GM18507 (cell line): ENCODE data around the gene GRAP.

Experiments
- DNase-seq: peaks from one replicate; pipeline ENCODE4 v3.0.0; 2011; ENCODE audit warnings: low read depth; ENCODE audit not compliant: insufficient read length; ENCODE audit errors: extremely low spot score
- FAIRE-seq: peaks from 2 replicates; lab custom pipeline; 2011; peaks lifted over from hg19 to GRCh38; lab: Jason Lieb, UNC

The GRAP gene

DNA sequence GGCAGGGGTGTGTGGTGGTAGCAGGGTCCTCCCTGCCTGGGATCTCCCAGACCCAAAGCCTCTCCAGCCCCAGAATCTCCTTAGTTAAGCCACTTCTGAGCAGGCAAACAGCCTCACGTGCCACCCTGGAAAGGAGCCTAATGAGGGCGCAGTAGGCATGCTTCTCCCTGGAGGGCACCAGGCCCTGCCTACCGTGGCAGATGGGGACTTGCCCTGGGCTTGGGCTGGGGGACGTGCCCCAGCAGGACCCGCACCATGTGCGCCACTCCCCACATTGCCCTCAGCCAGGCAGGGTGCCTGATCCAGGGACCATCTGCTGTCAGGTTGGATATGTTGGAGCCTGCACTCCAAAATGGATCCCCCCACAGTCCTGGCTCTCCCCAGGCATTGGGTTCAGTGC is 56.4 kb downstream of the GRAP start:
- FAIRE-seq (no peak), DNase-seq (no peak)

DNA sequence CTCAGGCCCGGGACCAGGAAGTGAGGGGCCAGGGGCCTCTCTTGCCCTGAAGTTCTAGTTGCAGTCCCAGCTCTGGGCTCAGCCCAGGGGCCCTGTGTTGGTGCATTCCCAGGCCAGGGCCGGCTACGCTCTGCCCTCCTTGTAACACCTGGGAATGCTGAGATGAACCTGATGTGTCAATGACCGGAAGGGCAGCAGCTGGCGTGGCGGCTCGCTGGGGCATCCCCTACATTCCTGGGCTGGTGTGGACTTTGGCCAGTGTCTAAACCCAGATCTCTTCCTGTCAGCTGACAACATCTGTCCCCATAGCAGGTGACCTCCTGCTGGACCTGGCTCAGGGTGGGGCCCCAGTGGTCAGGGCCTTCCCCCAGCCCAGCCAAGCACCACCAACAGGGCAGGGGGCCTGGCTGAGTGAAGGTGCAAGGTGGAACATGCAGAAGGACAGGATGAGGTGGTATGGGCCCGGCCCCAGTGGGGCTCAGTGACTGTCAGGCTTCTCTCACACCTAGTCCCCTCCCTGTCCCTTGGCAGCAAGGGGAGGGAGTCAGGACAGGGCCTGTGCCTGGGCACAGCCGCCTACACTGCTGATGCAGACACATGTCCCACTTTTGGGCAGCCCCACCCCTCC is 58.1 kb downstream of the GRAP start:
- DNase-seq, result no peak
- FAIRE-seq, result no peak

DNA sequence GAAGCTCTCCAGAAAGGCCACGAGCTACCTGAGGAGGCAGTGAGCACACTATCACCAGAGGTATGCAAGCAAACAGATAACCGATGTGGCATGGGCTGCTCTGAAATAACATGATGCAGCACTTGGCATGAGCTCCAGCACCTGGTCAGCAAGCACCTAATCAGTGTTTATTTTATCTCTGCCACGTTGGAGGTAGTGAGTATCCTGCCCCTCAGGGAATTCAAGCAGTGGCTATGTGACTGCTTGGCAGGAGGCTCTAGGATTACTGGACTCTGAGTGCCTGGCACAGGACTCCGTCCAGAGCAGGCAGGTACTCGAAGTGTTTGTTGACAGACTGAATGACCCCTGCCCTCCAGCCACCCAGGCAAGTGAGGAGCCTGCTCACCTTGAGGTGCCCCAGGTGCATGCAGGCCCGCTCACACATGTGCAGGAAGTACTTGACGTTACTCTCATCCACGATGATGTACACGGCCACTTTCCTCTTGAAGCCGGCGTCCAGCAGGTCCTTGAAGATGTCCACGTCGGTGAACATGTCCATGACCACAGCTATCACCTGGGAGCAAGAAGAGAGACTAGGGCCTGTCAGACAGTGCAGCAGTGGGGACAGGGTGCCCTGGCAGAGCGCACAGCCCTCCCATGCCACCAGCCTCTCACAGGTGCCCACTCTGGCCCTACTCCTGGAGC is 58.8 kb downstream of the GRAP start:
- FAIRE-seq, result no peak

DNA sequence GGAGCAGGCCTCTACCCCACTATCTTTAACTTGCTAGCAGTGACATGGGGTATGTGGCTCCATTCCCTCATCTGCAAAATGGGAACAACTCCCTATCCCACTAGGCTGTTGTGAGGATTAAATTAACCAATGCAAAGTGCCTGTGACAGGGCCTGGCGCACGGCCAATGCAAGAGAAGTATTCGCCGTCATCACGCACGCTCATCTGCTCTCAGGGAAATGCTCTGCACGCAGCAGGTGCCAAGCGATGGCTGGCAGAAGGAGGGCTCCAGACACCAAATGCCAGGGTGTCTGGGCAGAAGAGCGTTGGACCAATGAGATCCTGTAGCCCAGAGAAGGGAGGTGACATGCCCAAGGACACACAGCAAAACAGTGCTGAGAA is 59.5 kb downstream of the GRAP start:
- FAIRE-seq (no peak), DNase-seq (no peak)

More for the DNA sequence above, 58.8 kb downstream of the GRAP start:
- DNase-seq, result no peak

DNA sequence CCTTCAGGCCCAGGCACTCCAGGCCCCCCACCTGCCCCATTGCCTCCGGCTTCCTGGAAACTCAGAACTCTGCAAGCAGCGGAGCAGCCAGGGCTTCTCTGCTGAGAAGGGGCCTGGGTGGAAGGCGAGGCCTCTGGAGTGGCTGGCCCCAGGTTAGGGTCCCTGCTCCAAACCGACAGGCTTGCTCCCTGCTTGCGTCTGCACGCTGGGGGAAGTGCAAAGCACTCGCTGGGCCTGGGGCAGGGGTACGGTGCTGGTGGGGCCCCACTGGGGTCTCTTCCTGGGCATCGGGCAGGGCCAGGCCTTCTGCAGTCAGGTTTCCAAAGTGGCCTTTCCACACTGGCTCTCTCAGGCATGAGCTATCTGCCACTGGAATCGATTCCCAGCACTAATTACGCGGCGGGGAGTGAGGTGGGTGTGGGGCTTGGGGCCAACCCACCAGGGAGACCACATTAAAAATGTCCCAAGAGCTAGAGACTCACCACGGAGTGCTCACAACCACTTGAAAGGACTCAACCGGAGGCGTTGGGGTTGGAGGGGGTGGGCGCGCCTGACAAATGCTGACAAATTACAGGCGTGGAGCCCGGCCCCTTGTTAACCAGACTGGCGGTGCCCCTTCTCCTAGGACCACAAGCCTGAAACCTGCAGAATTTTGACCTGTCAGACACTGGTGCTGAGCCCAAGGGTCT is 60.1 kb downstream of the GRAP start:
- DNase-seq (no peak), FAIRE-seq (no peak)

DNA sequence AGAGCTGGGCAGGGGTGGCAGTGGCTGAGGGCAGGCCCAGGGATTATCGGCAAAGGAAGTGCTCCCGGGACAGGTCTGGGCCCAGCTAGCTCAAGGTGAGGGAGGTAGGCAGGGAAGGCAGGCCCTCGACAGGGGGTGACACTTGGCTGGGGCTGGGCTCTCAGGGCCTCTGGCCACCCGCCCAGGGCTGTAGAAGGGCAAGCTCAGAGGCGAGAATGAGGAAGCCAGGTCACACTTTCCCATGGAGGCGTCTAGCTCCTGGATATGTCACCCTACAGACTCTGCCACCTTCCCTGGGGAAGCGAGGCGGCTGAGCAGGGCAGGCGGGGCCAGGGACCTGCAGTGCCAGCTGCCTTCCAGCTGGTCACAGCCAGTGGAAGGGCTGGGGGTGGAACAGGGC is 61.3 kb downstream of the GRAP start:
- DNase-seq (no peak), FAIRE-seq (no peak)

DNA sequence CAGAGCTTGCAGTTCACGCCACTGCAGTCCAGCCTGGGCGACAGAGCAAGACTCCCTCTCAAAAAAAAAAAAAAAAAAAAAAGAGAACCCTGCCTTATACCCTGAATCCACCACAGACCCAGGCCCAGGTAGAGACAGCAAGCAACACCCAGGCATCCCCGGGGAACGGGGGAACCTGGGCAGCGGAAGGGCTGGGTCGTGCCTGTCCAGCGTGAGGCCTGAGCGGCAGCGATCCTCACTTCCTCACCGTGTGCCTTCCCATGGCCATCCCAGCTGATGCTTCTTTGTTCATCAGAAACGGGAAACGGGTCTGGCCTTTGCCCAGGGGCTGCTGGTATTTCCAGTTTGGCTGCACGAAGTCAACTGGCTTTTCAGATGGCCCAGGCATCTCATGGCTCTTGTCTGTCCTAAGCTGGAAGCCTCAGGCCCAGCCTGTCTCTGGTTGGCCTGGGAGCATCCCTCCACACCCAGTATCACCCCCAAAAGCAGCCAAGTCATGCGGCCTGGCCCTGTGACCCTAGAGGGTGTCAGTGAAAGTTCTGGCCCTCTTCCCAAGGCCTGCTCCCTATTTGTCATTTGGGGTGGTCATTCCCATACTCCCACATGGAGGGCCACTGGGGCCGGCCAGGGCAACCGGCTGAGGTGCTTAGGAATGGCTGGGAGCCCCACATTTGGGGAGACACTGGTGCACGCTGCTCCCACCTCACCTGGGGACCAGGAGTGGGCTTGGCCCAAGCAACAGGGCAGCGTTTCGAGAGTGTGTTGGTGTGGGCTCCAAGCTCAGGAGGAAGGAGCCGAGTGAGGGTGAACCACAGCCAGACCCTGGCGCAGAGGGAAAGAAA is 62.3 kb downstream of the GRAP start:
- FAIRE-seq (no peak), DNase-seq (no peak)

DNA sequence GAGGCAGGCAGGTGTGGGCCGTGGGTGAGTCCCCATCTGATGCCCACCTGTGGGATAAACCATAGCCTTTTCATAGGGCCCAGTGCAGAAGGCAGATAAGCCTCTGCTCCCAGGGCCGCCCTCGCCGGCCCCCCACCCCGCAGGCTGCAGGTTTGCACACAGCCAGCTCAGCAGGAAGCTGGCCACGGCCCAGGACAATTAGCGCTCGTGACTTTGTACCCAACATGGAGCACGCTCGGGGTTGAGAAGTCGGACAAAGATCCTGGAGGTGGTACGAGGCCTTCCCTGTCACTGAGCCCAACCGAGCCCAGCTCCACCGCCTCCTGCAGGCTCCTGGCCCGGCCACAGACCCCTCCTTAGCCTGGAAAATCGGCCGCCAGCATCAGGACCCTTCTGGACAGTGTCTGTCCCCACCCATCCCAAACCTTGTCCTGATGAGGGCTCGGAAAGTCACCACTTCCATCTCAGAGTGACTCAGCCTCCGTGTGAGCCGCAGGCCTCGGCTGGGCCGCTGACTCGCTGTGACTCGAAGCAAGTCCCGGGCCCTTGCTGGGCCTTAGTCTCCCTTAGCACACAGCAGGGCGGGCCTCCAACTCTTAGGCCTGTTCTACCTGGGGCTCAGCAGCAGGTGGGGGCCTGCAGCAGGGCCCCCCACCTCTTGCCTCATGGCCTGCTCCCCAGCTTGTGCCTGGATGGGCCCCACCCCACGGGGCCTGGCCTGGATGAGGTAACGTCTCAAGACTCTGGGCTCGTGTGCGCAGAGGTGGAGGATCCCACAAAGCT is 64.9 kb downstream of the GRAP start:
- FAIRE-seq, result no peak

DNA sequence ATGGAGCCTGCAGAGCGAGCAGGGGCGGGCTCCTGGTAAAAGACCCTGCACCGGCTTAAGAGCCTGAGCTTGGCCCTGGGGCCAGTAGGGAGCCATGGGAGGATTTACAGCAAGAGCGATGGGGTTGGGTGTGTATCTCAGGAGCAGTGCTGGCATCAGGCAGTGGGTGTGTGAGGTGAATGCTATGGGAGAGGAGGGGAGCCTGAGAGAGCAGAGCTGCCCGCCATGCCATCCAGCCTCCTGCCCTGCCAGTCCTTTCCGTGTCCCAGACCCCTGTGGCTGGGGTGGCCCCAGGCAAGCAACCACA is 65.5 kb downstream of the GRAP start:
- no peak for DNase-seq
- FAIRE-seq, result no peak

More for the DNA sequence above, 64.9 kb downstream of the GRAP start:
- no peak for DNase-seq

DNA sequence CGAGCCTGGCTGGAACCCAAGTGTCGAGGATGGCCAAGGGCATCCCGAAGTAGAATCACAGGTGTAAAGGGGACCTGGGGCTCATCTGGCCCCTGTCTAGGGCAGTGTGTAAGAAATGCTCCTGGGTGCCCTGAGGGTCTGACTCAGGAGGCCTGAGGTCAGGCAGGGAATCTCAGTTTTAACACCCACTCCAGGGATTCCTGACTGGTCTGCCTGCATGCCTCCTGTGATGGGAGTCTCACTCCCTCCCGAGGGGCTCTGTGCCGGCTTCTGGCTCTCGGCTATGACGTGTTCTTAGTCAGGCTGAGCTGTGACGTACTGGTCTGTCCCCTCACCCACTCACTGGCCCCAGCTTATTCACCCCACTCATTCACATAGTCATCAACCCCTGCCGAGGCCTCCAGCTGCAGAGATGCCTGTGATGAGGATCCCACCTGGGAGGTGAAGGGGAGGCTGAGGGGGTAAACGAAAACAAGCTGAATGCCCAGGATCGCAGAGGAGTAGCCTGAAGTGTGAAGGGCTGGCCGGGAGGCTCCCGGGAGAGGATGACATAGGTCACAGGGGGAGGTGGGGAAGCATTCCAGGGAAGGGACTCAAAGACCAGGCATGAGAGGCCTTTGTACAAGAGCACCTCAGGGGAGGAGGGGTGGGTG is 65.9 kb downstream of the GRAP start:
- DNase-seq, result no peak
- FAIRE-seq, result no peak

DNA sequence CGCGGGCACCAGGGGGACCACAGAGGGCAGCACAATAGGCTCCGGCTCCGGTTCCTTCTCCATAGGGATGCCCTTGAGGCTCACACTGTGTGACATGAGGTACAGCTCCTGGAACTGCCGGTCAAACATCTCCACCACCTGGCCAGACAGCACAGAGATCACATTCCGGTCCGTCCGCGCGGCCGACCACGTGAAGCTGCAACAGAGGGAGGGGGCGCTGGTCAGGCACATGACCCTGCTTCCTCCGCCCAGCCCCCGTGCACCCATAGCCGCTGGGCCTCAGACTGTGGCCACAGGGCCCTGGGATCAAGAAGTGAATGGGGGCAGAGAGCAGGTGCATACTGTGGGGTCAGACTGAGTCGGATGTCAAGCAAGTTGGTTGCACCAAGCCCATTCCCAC is 68.1 kb downstream of the GRAP start:
- no peak for FAIRE-seq

DNA sequence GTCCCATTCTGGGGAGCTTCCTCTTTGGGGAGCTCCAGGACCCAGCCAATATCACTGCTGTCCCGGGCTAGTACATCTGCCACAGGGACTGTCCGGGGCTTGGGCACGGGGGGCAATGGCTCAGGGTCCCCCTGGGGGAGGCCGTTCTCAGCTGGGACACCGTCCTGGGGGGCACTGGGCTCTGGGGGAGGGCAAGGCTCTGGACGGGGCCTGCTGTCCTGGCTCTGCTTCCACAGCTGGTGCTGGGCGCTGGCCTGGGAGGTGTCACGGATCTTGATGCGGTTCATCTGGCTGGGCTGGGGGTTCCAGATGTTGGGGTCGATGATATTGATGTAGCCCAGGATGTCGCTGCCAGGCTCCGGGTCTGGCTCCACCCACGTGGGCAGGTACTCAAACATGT is 68.7 kb downstream of the GRAP start:
- DNase-seq, result no peak

More for the DNA sequence above, 68.1 kb downstream of the GRAP start:
- no peak for DNase-seq

DNA sequence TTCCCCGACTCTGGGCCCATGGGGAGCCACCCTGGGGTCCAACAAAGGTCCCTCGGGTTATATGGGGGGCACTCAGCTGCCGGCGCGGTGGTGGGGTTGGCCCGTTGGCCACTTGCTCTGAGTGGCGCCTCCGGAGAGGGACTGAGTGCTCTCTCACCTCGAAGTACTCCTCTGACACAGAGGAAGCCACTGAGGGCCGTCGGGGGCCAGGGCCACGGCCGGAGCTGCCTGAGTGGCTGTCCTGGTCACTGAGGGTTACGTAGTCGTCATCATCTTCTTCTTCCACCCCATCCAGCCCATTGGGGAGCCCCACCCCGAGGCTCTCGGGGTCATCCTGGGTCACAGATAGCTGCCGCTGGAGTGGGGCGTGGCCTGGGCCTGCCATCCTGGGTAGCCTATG is 69.1 kb downstream of the GRAP start:
- no peak for FAIRE-seq
- no peak for DNase-seq

More for the DNA sequence above, 68.7 kb downstream of the GRAP start:
- no peak for FAIRE-seq

DNA sequence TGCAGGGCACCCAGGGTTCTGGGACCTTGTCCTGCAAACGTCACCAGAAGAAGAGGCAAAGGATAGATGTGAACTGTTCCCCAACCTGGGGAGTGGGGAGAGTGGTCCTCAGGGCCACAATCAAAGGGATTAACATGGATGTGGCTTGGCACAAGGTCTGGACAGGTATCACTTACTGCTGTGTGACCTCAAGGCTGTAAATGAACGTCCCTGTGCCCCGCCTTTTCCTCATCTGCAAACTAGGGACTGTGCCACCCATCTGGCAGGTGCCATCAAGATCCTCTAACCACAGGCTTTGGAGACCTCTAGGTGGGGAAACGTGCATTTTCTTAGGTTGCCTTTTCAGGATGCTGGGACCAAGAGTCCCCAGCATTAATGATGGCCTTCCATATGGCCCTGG is 69.7 kb downstream of the GRAP start:
- FAIRE-seq (no peak), DNase-seq (no peak)

DNA sequence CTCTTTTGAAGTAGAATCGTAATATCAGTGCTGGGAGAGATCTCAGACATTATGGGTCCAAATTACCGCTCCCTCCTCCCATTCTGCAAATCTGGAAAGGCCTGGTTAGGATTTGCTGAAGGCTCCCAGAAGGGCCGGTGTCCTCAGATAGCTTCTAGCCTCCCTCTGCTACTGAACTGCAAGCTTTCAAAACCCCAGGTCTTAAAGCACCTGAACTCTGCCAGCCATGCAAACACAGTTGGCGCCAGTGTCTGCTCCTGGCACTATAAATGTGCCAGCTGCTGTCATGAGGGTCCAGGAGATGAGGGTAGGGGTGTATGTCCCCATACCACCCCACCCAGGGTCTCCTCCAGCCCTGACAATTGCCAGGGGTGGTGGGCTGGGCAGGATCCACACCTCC is 70.6 kb downstream of the GRAP start:
- DNase-seq, result no peak
- FAIRE-seq, result no peak

DNA sequence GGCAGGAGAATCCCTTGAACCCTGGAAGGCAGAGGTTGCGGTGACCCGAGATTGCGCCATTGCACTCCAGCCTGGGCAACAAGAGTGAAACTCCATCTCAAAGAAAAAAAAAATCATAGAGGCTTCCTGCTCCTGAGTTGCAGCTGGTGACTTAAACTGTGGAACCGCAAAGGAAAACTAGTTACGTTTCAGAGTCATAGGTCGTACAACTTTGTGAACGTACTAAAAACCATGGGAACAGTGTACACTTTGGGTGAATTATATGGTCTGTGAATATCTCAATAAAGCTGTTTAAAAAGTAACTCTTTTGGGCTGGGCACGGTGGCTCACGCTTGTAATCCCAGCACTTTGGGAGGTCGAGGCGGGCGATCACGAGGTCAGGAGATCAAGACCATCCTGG is 71.2 kb downstream of the GRAP start:
- FAIRE-seq (no peak), DNase-seq (no peak)

DNA sequence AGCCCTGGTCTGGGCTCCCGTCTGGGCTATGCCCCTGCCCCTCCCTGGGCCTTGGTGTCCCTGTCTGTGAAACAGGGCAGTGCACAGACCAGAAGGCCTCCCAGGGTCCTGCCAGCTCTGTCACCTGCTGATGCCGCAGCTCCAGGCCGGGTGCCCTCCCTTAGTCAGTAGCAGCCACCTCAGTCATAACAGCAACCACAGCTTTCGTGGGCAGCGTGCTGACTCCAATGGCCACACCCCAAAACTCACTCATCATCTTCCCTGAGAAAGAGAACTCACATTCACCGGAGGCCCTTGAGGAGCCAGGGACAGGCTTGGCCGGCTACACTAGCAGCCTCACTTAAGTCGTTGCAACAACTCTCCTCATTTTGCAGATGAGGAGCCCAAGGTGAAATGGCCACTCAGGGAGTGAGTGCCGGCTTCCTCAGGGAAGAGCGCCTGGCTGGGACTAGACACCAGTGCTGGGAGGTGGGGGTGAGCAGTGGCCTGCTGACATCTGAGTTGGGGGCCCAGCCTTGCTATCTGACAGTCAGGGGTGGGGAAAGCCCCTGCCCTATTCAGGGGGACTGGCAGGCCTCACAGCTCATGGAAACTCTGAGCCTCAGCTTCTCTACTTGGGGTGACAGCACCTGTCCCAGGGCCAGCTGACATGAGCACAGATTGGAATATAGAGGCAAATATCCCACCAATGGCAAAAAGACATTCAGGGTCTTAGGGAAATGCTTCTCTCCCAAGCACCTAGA is 72.2 kb downstream of the GRAP start:
- DNase-seq (no peak), FAIRE-seq (no peak)

DNA sequence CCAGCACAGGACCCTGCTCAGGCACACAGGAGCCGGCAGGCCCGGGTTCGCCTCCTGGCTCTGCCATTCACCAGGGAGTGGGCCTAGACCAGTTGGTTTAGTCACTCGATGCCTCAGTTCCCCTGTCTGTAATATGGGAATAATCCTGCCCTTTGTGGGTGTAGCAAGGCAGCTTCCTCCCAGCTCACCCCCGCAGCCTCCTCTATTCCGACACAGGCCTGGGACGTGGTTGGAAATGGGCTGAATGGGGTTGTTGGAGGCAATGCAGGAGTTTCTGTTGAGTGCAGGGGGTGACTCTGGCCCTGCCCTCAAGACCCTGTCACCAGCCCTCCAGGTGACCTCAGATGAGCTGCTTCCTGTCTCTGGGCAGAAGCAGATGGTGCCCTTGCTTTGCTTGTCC is 75.0 kb downstream of the GRAP start:
- FAIRE-seq (no peak), DNase-seq (no peak)
